NCI-H748 (cell line): ENCODE results near the gene WDR93.
A peak's percentile ranks its signal among the peaks of the same experiment; 100 is the strongest.

ENCODE experiments used
- DNase-seq: peaks from one replicate; lab custom pipeline; 2025; ENCODE audit not compliant: unreplicated experiment; lab: John Stamatoyannopoulos, UW

WDR93 gene

GRCh38 chr15:89747708-89748682 is 57.4 kb downstream of the WDR93 start:
- DNase-seq, result no peak

DNA sequence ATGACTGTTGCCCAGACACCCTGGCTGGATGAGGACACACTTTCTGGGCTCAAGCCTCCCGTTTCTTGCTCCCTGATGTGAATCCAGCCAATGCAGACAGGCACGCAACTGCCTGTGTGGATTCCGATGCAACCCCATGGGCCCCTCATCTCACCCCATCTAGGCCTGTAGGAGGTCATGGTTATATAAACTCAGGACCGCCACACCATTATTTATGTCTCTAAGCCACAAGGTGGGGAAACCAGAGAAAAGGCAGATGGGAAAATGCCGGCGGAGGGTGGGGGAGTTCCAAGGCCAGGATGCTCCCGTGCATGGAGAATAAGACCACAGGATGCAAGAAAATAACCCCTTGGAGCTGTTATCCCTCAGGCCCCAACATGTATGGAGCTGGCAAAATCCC is 58.4 kb downstream of the WDR93 start:
- no peak for DNase-seq

DNA sequence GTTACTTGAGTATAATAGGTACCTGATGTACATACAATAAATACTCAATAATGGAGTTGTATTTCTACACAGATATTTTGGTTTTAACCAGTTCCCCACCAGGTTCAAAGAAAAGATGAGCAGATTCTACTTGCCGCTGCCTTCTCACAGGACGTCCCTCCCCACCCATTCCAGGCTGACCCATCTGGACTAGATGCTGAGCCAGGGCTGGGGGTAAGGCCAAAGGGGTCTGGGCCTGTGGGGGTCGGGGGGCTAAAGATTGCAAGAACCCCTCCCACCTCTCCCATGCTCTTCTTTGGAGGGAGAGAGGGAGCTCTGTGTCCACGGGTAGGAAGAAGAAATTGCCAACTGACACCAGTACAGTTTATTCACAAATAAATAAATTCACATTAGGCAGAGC is 58.9 kb downstream of the WDR93 start:
- DNase-seq, result no peak

GRCh38 chr15:89749951-89750559 is 59.4 kb downstream of the WDR93 start:
- peak; percentile 57 for DNase-seq

DNA sequence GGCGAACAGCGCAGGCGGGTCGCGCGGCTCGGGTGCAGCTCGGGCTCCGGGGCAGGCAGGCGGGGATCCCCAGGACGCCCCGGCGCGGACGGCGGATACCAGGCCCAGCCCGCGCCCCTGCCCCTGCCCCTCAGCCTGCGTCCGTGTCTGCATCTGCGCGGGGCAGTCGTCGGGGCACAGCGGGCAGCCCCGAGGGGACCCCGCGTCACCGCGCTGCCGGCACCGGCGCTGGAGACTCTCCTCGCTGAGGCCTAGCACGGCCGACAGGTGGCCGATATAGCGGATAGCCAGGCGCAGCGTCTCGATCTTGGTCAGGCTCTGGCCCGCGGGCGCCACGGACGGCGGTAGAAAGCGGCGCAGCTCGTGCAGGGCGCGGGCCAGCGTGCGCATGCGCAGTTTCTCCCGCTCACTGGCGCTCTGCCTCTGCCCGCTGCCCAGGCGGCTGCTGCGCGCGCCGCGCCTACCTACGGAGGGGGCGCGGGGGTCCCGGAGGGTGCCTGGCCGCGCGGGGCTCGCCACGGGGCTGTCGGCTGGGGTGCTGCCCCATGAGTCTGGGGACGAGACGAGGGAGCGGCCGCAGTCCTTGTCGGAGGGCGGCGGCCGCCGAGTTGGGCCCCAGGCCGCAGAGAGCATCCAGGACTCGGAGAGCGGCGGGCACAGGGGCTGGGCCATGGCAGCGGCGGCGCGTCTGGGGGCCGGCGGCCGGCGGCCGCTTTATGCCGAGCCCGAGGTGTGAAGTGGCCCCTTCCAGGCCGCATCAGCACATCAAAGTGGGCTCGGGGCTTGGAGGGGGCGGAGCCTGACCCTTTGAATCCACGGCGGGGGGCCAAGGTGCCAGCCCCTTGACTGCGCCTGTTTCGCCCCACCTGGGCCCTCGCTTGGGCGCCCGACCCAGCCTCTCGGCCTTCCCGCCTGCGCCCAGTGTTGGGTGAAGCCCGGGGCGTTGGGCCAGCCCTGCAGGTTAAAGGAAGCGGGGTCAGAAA is 60.2 kb downstream of the WDR93 start, which contains the start of gene MESP1:
TSS of gene MESP1 (minus strand) at position 690 of the 983 bp plus-strand sequence. CDS start at position 672, 18 bp downstream.
- peak; percentile 90 for DNase-seq

DNA sequence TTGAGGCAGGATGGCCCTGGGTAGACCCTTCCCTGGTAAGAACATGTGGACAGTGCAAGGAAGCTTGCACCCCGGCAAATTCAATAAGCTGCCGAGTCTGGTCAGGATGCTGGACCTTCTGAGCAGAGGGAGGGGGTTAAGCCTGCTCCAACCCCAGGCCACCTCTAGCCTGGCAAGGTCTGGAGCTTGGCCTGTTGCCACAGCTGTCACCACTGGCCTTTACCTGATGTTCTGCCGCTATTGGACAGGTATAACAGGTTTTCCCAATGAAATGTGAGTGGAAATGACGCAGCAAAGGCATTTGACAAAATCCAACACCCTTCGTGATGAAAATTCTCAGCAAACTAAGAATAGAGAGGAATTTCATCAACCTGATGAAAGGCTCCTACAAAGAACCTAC is 61.1 kb downstream of the WDR93 start:
- DNase-seq, result no peak

DNA sequence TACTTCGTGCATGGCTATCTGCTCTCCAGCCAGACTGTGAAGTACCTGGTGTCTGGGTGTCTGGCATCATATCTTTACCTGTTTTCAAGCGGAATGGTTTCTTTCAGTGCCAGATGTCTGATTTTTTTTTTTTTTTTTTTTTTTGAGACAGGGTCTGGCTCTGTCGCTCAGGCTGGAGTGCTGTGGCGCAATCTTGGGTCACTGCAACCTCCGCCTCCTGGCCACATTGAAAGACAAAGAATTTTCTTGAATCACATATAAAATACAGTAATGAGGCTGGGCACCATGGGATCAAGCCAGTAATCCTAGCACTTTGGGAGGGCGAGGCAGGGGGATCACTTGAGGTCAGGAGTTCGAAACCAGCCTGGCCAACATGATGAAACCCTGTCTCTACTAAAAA is 63.2 kb downstream of the WDR93 start:
- no peak for DNase-seq

- DNase-seq, result no peak
Observed at GRCh38 chr15:89754361-89755154, 63.9 kb downstream of the WDR93 start.

GRCh38 chr15:89755701-89756100 is 65.1 kb downstream of the WDR93 start:
- DNase-seq, result no peak

DNA sequence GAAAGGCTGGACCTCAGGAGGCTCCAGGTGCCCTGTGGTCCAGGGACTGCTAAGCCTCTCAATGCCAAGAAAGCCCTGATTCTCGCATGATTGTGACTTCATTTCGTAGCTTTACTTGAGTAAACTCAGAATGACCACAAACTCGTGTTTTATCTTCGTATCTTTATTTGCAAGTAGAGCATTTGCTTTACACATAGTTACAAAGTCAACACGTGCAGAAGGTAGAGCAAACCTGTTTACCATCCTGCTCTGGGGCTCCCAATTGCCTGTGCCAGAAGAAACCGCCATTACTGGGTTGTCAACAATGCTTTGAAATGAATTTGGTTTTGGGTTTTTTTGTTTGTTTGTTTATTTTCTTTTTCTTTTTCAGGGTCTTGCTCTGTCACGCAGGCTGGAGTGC is 66.3 kb downstream of the WDR93 start:
- DNase-seq, result no peak

- no peak for DNase-seq
Observed at GRCh38 chr15:89758283-89758682, 67.7 kb downstream of the WDR93 start.

GRCh38 chr15:89758981-89759380 is 68.4 kb downstream of the WDR93 start:
- no peak for DNase-seq

- DNase-seq, result no peak
Observed at GRCh38 chr15:89759835-89760234, 69.2 kb downstream of the WDR93 start.

DNA sequence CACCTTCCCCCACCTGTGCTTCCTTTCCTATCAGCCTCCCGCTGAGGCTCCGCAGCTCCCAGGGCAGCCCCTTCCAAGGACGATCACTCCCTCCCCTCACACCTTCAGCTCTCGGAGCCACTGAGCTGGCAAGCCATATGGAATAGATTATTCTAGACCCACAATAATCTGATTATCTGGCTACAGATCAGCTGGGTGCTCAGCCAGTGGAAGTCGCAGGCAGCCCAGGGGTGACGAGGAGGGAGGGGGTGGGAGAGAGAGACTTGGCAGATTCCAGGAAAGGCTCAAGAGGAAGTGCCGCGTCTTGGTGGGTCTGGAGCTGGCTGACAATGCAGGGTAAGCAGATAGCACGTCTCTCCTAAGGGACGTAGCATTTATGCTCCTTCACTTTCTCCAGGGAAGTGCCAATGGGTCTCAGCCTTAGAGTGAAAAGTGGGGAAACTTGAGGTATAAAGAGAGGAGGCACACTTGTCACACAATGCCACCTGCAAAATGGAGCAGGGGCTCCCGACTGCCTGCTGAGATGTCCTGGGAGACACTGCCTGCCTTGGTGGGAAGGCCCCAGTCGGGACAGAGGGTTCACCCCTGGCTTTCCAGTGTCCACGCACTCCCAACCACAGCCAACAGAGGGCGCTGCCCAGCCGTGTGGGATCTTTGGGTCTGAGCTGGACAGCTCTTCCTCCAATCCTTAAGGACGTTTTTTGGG is 69.8 kb downstream of the WDR93 start:
- peak; percentile 33 for DNase-seq

DNA sequence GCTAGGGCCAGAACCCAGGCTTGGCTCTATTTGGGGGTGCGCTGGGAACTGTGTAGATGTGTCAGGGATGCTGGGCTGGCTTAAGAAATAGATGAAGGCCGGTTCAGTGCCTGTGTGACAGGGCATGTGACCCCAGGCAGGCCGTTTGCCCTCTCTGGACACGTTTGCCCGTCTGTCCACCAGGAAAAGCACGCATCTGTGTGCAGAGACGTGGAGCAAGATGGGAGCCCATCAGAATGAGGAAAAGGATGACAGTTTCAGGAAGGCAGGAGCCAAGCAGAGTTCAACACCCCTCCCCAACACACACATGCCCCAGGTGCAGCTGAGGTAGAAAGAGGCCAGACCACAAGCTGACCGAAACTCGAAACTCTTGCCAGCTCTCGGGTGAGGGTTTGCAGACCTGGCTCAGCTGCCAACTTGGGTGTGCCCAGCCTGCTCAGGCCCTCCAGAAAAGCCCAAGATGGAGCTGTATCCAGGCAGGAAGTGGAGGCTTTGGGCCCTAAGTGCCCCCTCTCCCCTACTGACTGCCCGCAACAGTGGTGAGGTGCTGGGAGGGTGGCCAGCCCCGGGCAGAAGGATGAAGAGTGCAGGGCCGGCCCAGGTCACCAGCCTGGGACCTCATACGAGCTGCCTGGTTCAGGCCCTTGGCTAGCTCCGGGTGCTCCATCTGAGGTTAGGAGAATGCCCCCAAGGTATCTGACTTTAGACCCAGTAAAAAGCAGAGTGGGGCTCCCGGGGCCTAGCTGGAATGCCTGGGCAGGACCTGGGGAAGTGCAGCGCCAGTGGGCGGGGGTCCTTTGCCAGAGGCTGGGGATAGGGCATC is 70.6 kb downstream of the WDR93 start:
- DNase-seq, result no peak

- no peak for DNase-seq
Observed at GRCh38 chr15:89761929-89762328, 71.3 kb downstream of the WDR93 start.

DNA sequence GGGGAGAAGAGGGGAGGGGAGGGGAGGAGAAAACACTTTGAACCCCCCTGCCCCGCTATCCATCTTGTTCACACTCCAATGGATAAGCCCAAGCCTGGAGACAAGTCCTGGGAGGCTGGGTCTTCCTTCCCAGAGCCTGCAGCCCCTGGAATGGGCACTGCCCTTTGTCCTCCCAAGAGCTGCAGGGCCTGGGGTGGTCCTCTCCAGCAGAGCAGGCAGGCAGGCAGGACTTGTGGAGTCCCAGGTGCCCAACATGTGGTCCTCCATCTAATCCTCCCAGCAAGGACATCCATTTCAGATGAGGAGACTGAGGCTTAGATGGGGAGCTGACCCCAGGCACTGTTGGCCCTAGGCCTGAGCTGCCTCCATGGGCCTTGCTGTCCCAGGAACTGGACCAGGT is 75.1 kb downstream of the WDR93 start:
- DNase-seq, result no peak

GRCh38 chr15:89766357-89767311 is 76.0 kb downstream of the WDR93 start:
- DNase-seq, result no peak
